ENCODE measurements around the gene CCL4L2.
A peak's percentile ranks its signal among the peaks of the same experiment; 100 is the strongest.
"Not testable (repeated sequence)": the region's sequence is repeated elsewhere in the genome, so short reads cannot be mapped to it uniquely, and the experiment has no call there.

CCL4L2 gene

GRCh38 chr17:36206486-36206821 is 4.4 kb upstream of the CCL4L2 start:
- Mint-ChIP-seq H3K4me1 (ENCODE audit: low read depth) (peaks cover 58% of the 10 kb centered on the region), H3K27me3 (peaks cover 13% of the 10 kb centered on the region)
- not testable (repeated sequence) for H3K27ac Mint-ChIP-seq; H3K9me3 Mint-ChIP-seq; H3K4me3 Mint-ChIP-seq; H3K36me3 Mint-ChIP-seq (ENCODE audit: low read depth)

GRCh38 chr17:36207383-36207782 is 3.5 kb upstream of the CCL4L2 start:
- H3K27ac Mint-ChIP-seq; H3K9me3 Mint-ChIP-seq; H3K4me3 Mint-ChIP-seq; H3K36me3 Mint-ChIP-seq (ENCODE audit: low read depth): not testable (repeated sequence)
- Mint-ChIP-seq H3K27me3 (peaks cover 13% of the 10 kb centered on the region), H3K4me1 (ENCODE audit: low read depth) (peaks cover 58% of the 10 kb centered on the region)

GRCh38 chr17:36209575-36209974 is 1.3 kb upstream of the CCL4L2 start:
- H3K4me1 Mint-ChIP-seq (ENCODE audit: low read depth), result peaks cover 54% of the 10 kb centered on the region
- peak overlapping the region; percentile 26 for H3K27ac Mint-ChIP-seq
- H3K36me3 Mint-ChIP-seq (ENCODE audit: low read depth), result no peaks in the 10 kb centered on the region
- H3K9me3 Mint-ChIP-seq, result no peaks in the 10 kb centered on the region
- peaks cover 20% of the 10 kb centered on the region for H3K27me3 Mint-ChIP-seq
- H3K4me3 Mint-ChIP-seq, result no peak overlapping the region

- Mint-ChIP-seq H3K4me3 (peak overlapping the region; percentile 42), H3K4me1 (ENCODE audit: low read depth) (peaks cover 44% of the 10 kb centered on the region), H3K27ac (peak overlapping the region; percentile 72), H3K27me3 (peaks cover 14% of the 10 kb centered on the region)
- not testable (repeated sequence) for H3K36me3 Mint-ChIP-seq (ENCODE audit: low read depth); H3K9me3 Mint-ChIP-seq
Observed at GRCh38 chr17:36211484-36212271, 815 bp downstream of the CCL4L2 start.

GRCh38 chr17:36212272-36212605 is 1.4 kb downstream of the CCL4L2 start:
- no peaks in the 10 kb centered on the region for H3K9me3 Mint-ChIP-seq
- H3K4me3 Mint-ChIP-seq, result peak overlapping the region; percentile 42
- H3K27ac Mint-ChIP-seq, result no peak overlapping the region
- H3K27me3 Mint-ChIP-seq, result peaks cover 13% of the 10 kb centered on the region
- H3K36me3 Mint-ChIP-seq (ENCODE audit: low read depth), result no peaks in the 10 kb centered on the region
- H3K4me1 Mint-ChIP-seq (ENCODE audit: low read depth), result peaks cover 39% of the 10 kb centered on the region

DNA sequence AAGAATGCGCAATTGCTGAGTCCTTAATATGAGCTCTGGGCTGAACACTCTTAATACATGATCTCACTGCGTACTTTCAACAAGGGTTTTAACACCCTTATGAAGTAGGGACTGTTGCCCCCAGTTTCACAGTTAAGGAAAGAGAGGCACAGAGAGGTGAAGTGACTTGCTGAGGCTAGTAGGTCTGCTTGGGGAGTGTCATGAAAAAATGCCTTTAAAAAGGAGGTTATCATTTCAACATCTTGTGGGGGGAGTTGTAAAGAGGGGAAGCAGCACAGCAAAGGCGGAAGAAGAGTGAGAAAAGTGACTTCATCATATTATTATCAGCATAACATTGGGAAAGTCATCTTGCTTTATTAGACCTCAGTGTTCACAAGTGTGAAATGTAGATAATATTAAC is 2.1 kb downstream of the CCL4L2 start:
- Mint-ChIP-seq H3K27ac (no peak overlapping the region), H3K4me1 (ENCODE audit: low read depth) (peaks cover 36% of the 10 kb centered on the region), H3K9me3 (peaks cover 4% of the 10 kb centered on the region), H3K4me3 (peak overlapping the region; percentile 42), H3K36me3 (ENCODE audit: low read depth) (no peaks in the 10 kb centered on the region), H3K27me3 (peaks cover 13% of the 10 kb centered on the region)

DNA sequence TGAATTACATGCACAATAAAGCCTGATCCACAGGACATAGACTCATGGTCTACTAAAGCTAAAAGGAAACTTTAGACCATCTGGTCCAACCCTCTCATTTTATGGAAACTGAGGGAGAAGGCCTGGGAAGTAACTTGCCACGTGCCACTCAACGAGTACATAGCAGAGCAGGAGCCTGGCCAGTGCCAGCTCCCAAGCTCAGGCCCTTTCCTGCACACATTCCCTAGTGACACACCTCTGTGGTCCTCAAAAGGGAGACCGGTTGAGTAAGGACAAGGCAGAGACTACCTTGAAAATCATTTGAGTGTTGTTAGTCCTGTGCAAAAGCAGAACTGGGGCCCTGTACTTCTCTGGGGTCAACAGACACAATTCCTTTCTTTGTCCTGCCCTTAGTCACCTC is 2.8 kb downstream of the CCL4L2 start:
- Mint-ChIP-seq H3K4me1 (ENCODE audit: low read depth) (peaks cover 36% of the 10 kb centered on the region), H3K27ac (no peak overlapping the region), H3K4me3 (no peak overlapping the region), H3K36me3 (ENCODE audit: low read depth) (no peaks in the 10 kb centered on the region), H3K9me3 (peaks cover 8% of the 10 kb centered on the region), H3K27me3 (peaks cover 16% of the 10 kb centered on the region)

- Mint-ChIP-seq H3K27me3 (peaks cover 23% of the 10 kb centered on the region), H3K4me1 (ENCODE audit: low read depth) (peaks cover 31% of the 10 kb centered on the region), H3K9me3 (peaks cover 13% of the 10 kb centered on the region), H3K27ac (no peak overlapping the region), H3K36me3 (ENCODE audit: low read depth) (no peaks in the 10 kb centered on the region), H3K4me3 (no peak overlapping the region)
Observed at GRCh38 chr17:36214918-36215317, 4.1 kb downstream of the CCL4L2 start.

GRCh38 chr17:36215406-36216308 is 4.8 kb downstream of the CCL4L2 start:
- Mint-ChIP-seq H3K27me3 (peaks cover 23% of the 10 kb centered on the region), H3K9me3 (peaks cover 13% of the 10 kb centered on the region), H3K4me1 (ENCODE audit: low read depth) (peaks cover 25% of the 10 kb centered on the region)
- not testable (repeated sequence) for H3K36me3 Mint-ChIP-seq (ENCODE audit: low read depth); H3K4me3 Mint-ChIP-seq; H3K27ac Mint-ChIP-seq

GRCh38 chr17:36219556-36219955 is 8.7 kb downstream of the CCL4L2 start:
- not testable (repeated sequence) for H3K4me1 Mint-ChIP-seq (ENCODE audit: low read depth); H3K4me3 Mint-ChIP-seq; H3K27ac Mint-ChIP-seq; H3K36me3 Mint-ChIP-seq (ENCODE audit: low read depth)
- peaks cover 17% of the 10 kb centered on the region for H3K27me3 Mint-ChIP-seq
- peaks cover 13% of the 10 kb centered on the region for H3K9me3 Mint-ChIP-seq

- H3K36me3 Mint-ChIP-seq (ENCODE audit: low read depth); H3K4me1 Mint-ChIP-seq (ENCODE audit: low read depth); H3K27ac Mint-ChIP-seq; H3K4me3 Mint-ChIP-seq: not testable (repeated sequence)
- Mint-ChIP-seq H3K9me3 (peaks cover 13% of the 10 kb centered on the region), H3K27me3 (peaks cover 15% of the 10 kb centered on the region)
Observed at GRCh38 chr17:36220737-36221580, 10.1 kb downstream of the CCL4L2 start.

GRCh38 chr17:36221581-36222100 is 10.8 kb downstream of the CCL4L2 start:
- peaks cover 13% of the 10 kb centered on the region for H3K9me3 Mint-ChIP-seq
- H3K27me3 Mint-ChIP-seq, result peaks cover 15% of the 10 kb centered on the region
- not testable (repeated sequence) for H3K27ac Mint-ChIP-seq; H3K4me3 Mint-ChIP-seq; H3K4me1 Mint-ChIP-seq (ENCODE audit: low read depth); H3K36me3 Mint-ChIP-seq (ENCODE audit: low read depth)

DNA sequence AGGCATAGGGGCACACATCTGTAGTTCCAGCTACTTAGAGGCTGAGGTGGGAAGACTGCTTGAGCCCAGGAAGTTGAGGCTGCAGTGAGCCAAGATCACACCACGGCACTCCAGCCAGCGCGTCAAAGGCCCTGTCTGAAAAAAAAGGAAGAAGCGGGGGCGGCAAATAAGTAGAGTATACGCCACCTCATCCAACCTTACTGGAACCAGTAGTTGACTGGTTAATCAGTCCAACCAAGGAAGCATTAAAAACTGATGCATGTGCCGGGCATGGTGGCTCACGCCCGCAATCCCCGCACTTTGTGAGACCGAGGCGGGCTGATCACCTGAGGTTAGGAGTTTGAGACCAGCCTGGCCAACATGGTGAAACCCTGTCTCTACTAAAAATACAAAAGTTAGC is 12.1 kb downstream of the CCL4L2 start:
- H3K36me3 Mint-ChIP-seq (ENCODE audit: low read depth); H3K9me3 Mint-ChIP-seq; H3K4me1 Mint-ChIP-seq (ENCODE audit: low read depth); H3K27ac Mint-ChIP-seq; H3K4me3 Mint-ChIP-seq: not testable (repeated sequence)
- peaks cover 15% of the 10 kb centered on the region for H3K27me3 Mint-ChIP-seq

DNA sequence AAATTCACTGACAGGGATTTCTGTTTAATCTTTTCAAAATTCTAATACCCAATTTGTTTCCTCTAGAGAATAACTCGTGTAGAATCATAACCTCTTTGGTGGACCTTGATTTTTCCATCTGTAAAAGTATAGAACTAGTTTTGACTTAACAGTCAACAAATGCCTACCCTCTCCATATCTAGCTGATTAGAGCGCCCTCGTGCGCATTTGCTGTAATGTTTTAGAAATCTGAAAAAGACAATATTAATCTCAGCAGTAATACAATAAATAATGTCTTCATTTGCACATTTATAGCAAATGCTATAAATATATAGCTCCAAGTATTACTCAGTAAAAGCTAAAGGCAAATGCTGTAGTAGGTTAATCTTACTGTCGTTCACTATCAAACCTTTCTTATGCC is 18.8 kb downstream of the CCL4L2 start:
- H3K9me3 Mint-ChIP-seq; H3K36me3 Mint-ChIP-seq (ENCODE audit: low read depth); H3K4me3 Mint-ChIP-seq; H3K4me1 Mint-ChIP-seq (ENCODE audit: low read depth); H3K27ac Mint-ChIP-seq; H3K27me3 Mint-ChIP-seq: not testable (repeated sequence)

DNA sequence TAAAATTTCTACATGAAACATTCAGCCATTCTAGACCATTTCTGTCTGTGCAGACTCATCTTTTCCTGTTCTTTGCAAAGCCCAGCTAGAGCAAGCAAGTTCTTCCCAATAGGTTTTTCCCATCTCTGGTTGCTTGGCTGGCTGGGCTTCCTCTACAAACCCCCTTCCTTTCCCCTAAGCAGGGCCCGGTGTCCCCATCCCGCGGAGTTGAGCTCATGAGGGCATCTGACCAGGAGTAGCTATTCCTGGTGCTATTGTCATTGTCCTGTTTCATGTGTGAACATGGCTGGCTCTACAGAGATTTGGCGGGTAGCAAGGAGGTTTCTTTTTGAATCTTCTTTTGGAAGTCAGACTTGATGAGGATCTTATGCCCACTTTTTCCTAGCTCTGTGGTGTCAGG is 31.2 kb downstream of the CCL4L2 start:
- H3K27me3 Mint-ChIP-seq; H3K4me3 Mint-ChIP-seq; H3K9me3 Mint-ChIP-seq; H3K27ac Mint-ChIP-seq; H3K36me3 Mint-ChIP-seq (ENCODE audit: low read depth); H3K4me1 Mint-ChIP-seq (ENCODE audit: low read depth): not testable (repeated sequence)

Measured in stimulated activated naive CD8-positive, alpha-beta T cell treated with anti-CD3 and anti-CD28 coated beads, Interleukin-15, Interleukin-2, amounts not matched to agents 100 ng/mL and 50 ng/mL, for 24 hours (primary cell).